Mesenchymal stem cell (in vitro differentiated cells and primary cell): ENCODE results near the gene AKT1.
A peak's percentile ranks its signal among the peaks of the same experiment; 100 is the strongest.

Experiments
- DNase-seq: peaks from one replicate; pipeline ENCODE4 v3.0.0-alpha.2; 2013
- H2AFZ ChIP-seq: one replicate; pipeline ENCODE4 v1.6.1; 2013; ENCODE audit warnings: low read depth, mild to moderate bottlenecking, control low read depth, inconsistent platforms, low read length, moderate library complexity
- H2AK5ac ChIP-seq: 2 replicates; pipeline ENCODE4 v1.6.1; 2013; ENCODE audit warnings: low read length, moderate library complexity, mild to moderate bottlenecking, inconsistent platforms; ENCODE audit not compliant: severe bottlenecking
- H2BK120ac ChIP-seq: one replicate; pipeline ENCODE4 v1.6.1; 2013; ENCODE audit warnings: low read depth, mild to moderate bottlenecking, inconsistent platforms, low read length, moderate library complexity
- H2BK12ac ChIP-seq, 2 experiments: one replicate each; pipeline ENCODE4 v1.6.1; 2013; ENCODE audit warnings: inconsistent platforms in 2 of 2, low read length in 2 of 2, mild to moderate bottlenecking in 2 of 2, moderate library complexity in 2 of 2, control low read depth in 1 of 2
- H2BK15ac ChIP-seq: one replicate; pipeline ENCODE4 v1.6.1; 2013; ENCODE audit warnings: mild to moderate bottlenecking, low read depth, inconsistent platforms; ENCODE audit not compliant: poor library complexity, severe bottlenecking
- H2BK5ac ChIP-seq: 2 replicates; pipeline ENCODE4 v1.6.1; 2013; ENCODE audit warnings: low read depth, mild to moderate bottlenecking, low read length, control low read depth, inconsistent platforms; ENCODE audit not compliant: poor library complexity, severe bottlenecking
- H3K14ac ChIP-seq, 2 experiments: one replicate each; pipeline ENCODE4 v1.6.1; 2013; ENCODE audit warnings: inconsistent platforms in 2 of 2, low read length in 2 of 2, control low read depth in 1 of 2, mild to moderate bottlenecking in 1 of 2, moderate library complexity in 1 of 2
- H3K18ac ChIP-seq, 2 experiments: one replicate each; pipeline ENCODE4 v1.6.1; 2013; ENCODE audit warnings: inconsistent platforms in 2 of 2, low read length in 2 of 2, control low read depth in 1 of 2, low read depth in 1 of 2, mild to moderate bottlenecking in 1 of 2
- H3K23ac ChIP-seq, 2 experiments: one replicate each; pipeline ENCODE4 v1.6.1; 2013; ENCODE audit warnings: inconsistent platforms in 2 of 2, low read length in 2 of 2, mild to moderate bottlenecking in 2 of 2, moderate library complexity in 2 of 2, control low read depth in 1 of 2
- H3K27ac ChIP-seq: 2 replicates; pipeline ENCODE4 v1.5.1; 2013; ENCODE audit warnings: mild to moderate bottlenecking, moderate library complexity, low read length, control low read depth, inconsistent platforms; ENCODE audit not compliant: poor library complexity, severe bottlenecking
- H3K27me3 ChIP-seq, 2 experiments: 2 replicates each; pipeline versions ENCODE4 v1.6.1 to v1.7.0; 2013; ENCODE audit warnings: low read length in 2 of 2, mild to moderate bottlenecking in 2 of 2, moderate library complexity in 2 of 2, control low read depth in 1 of 2, inconsistent platforms in 1 of 2; ENCODE audit not compliant: control insufficient read depth in 1 of 2, insufficient read depth in 1 of 2
- H3K36me3 ChIP-seq, 2 experiments: 2 replicates each; pipeline versions ENCODE4 v1.6.1 to v1.7.0; 2013; ENCODE audit warnings: low read length in 2 of 2, control low read depth in 1 of 2, inconsistent platforms in 1 of 2, low read depth in 1 of 2, mild to moderate bottlenecking in 1 of 2; ENCODE audit not compliant: insufficient read depth in 2 of 2, control insufficient read depth in 1 of 2
- H3K4ac ChIP-seq, 2 experiments: one replicate each; pipeline ENCODE4 v1.6.1; 2013; ENCODE audit warnings: inconsistent platforms in 2 of 2, low read length in 2 of 2, mild to moderate bottlenecking in 2 of 2, moderate library complexity in 2 of 2, control low read depth in 1 of 2, low read depth in 1 of 2
- H3K4me1 ChIP-seq: 2 replicates; pipeline ENCODE4 v1.6.1; 2013; ENCODE audit warnings: low read depth, low read length, control low read depth; ENCODE audit not compliant: control insufficient read depth, insufficient read depth
- H3K4me2 ChIP-seq: 2 replicates; pipeline ENCODE4 v1.6.1; 2013; ENCODE audit warnings: low read length, mild to moderate bottlenecking, inconsistent platforms; ENCODE audit not compliant: poor library complexity, severe bottlenecking
- H3K4me3 ChIP-seq, 2 experiments: 2 replicates each; pipeline versions ENCODE4 v1.5.1 to v1.7.0; 2013; ENCODE audit warnings: low read length in 2 of 2, mild to moderate bottlenecking in 2 of 2, control low read depth in 1 of 2, low read depth in 1 of 2; ENCODE audit not compliant: insufficient read depth in 1 of 2
- H3K79me1 ChIP-seq: replicated peaks from 2 replicates; pipeline ENCODE4 v1.6.1; 2013; ENCODE audit warnings: mild to moderate bottlenecking, control low read depth, low read length, inconsistent platforms; ENCODE audit not compliant: poor library complexity, severe bottlenecking
- H3K9ac ChIP-seq: 2 replicates; pipeline ENCODE4 v1.7.0; 2013; ENCODE audit warnings: mild to moderate bottlenecking, low read length, moderate library complexity
- H3K9me3 ChIP-seq: 2 replicates; pipeline ENCODE4 v1.7.0; 2013; ENCODE audit warnings: mild to moderate bottlenecking, low read length; ENCODE audit not compliant: control insufficient read depth
- H4K8ac ChIP-seq: one replicate; pipeline ENCODE4 v1.6.1; 2013; ENCODE audit warnings: inconsistent platforms, mild to moderate bottlenecking, low read length, moderate library complexity
- H4K91ac ChIP-seq: one replicate; pipeline ENCODE4 v1.6.1; 2013; ENCODE audit warnings: mild to moderate bottlenecking, low read length, inconsistent platforms
- whole genome bisulfite sequencing: methylation state at CpG from one replicate; pipeline ENCODE4 v1.1.7; 2013; ENCODE audit warnings: mixed read lengths; 5-methylcytosine and 5-hydroxymethylcytosine counted together

Gene AKT1

GRCh38 chr14:104774453-104775072 lies 21.0 kb downstream of the AKT1 start:
- Histone ChIP-seq H3K27ac (no peak overlapping the region), H3K9ac (no peak overlapping the region), H3K79me1 (peaks cover 29% of the 10 kb centered on the region), H2BK5ac (no peak overlapping the region), H3K36me3 (peaks cover 51 to 98% of the 10 kb centered on the region in 2 experiments), H4K8ac (no peak overlapping the region), H2BK15ac (no peak overlapping the region), H3K27me3 (no peaks in the 10 kb centered on the region), H2BK120ac (no peak overlapping the region), H3K4me3 (no peak overlapping the region), H2AFZ (no peak overlapping the region), H3K14ac (no peak overlapping the region), H3K4ac (no peak overlapping the region), H3K23ac (no peak overlapping the region), H3K9me3 (no peaks in the 10 kb centered on the region), H2AK5ac (no peak overlapping the region), H3K4me1 (peaks cover 18% of the 10 kb centered on the region), H2BK12ac (no peak overlapping the region), H4K91ac (no peak overlapping the region), H3K18ac (no peak overlapping the region), H3K4me2 (no peak overlapping the region)
- DNase-seq = no peak
- 97% methylated on average over 20 of the region's 20 CpGs for WGBS

DNA sequence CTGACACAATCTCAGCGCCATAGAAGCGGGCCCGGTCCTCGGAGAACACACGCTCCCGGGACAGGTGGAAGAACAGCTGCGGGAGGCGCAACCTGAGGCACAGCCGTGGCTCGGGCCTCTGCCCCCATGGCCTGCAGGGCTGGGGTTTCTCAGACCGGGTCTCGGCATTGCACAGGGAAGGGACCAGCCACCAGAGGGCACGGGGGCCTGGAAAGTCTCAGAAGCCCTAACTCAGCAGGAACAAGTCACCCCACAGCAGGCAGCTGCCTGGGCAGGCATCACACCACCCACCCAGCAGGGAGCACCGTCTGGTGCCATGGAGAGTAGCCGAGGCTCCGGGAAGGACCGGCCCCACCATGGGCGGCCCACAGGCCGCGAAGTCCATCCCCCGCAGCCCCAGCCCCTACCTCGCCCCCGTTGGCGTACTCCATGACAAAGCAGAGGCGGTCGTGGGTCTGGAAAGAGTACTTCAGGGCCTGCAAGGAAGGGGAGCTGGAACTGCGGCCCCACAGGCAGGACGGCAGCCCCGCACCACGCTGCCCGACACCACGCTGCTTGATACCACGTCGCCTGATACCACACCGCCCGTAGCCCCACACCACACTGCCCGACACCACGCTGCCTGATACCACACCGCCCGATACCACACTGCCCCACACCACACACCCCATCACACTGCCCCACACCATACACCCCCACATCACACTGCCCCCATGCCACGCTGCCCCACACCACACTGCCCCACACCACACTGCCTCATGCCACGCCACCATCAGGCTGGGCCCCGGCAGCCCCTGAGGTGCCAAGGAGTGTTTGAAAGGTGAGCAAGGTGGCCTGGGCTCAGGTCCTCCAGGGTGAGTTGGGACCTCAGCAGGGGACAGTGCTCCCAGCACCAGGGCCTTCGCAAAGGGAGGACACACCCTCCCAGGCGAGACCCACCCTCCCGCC lies 21.8 kb downstream of the AKT1 start:
- no peak overlapping the region for H2AK5ac ChIP-seq
- H3K4me1 ChIP-seq = peaks cover 23% of the 10 kb centered on the region
- H3K4me3 ChIP-seq = no peak overlapping the region
- no peak overlapping the region for H3K9ac ChIP-seq
- peaks cover 51 to 95% of the 10 kb centered on the region in 2 experiments for H3K36me3 ChIP-seq
- H2BK5ac ChIP-seq = no peak overlapping the region
- no peaks in the 10 kb centered on the region for H3K9me3 ChIP-seq
- H3K14ac ChIP-seq = no peak overlapping the region
- H3K27ac ChIP-seq = no peak overlapping the region
- no peak overlapping the region for H3K23ac ChIP-seq
- H3K79me1 ChIP-seq = peaks cover 25% of the 10 kb centered on the region
- no peak overlapping the region for H2BK15ac ChIP-seq
- no peak overlapping the region for H3K18ac ChIP-seq
- H4K91ac ChIP-seq = peak overlapping the region; percentile 56
- H3K27me3 ChIP-seq = no peaks in the 10 kb centered on the region
- DNase-seq = no peak
- H2BK120ac ChIP-seq = no peak overlapping the region
- H2BK12ac ChIP-seq = no peak overlapping the region
- H2AFZ ChIP-seq = no peak overlapping the region
- H3K4ac ChIP-seq = no peak overlapping the region
- 97% methylated on average over 46 of the region's 46 CpGs for WGBS
- H4K8ac ChIP-seq = no peak overlapping the region
- no peak overlapping the region for H3K4me2 ChIP-seq

DNA sequence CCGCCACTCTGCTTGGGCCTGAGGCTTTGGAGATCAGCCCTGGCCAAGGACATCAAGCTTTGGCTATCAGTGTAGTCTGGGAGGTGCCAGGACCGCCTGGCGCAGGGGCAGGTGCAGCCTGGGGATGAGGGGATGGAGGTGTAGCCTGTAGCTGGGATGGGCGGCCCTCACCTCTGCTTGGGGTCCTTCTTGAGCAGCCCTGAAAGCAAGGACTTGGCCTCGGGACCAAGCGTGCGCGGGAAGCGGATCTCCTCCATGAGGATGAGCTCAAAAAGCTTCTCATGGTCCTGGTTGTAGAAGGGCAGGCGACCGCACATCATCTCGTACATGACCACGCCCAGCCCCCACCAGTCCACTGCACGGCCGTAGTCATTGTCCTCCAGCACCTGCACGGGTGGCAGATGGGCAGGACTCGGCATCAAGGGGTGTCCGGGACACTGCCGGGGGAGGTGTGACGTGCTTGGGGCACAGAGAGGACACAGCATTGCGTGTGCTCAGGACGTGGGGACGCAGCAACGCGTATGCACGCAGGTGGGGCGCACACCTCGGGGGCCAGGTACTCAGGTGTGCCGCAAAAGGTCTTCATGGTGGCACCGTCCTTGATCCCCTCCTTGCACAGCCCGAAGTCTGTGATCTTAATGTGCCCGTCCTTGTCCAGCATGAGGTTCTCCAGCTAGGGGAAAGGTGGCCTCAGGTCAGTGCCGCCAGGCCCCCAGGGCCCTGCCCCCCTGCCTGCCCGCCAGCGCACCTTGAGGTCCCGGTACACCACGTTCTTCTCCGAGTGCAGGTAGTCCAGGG lies 22.6 kb downstream of the AKT1 start:
- H3K79me1 ChIP-seq = peaks cover 23% of the 10 kb centered on the region
- H3K4me3 ChIP-seq = no peak overlapping the region
- no peak overlapping the region for H3K27ac ChIP-seq
- no peak overlapping the region for H2AK5ac ChIP-seq
- no peaks in the 10 kb centered on the region for H3K9me3 ChIP-seq
- no peak overlapping the region for H2BK15ac ChIP-seq
- no peak overlapping the region for H3K9ac ChIP-seq
- 97% methylated on average over 38 of the region's 38 CpGs for WGBS
- no peak for DNase-seq
- H3K27me3 ChIP-seq = no peaks in the 10 kb centered on the region
- no peak overlapping the region for H2BK12ac ChIP-seq
- H3K14ac ChIP-seq = no peak overlapping the region
- H3K4me1 ChIP-seq = peaks cover 24% of the 10 kb centered on the region
- H3K4ac ChIP-seq = no peak overlapping the region
- H2BK5ac ChIP-seq = no peak overlapping the region
- H4K8ac ChIP-seq = no peak overlapping the region
- no peak overlapping the region for H3K4me2 ChIP-seq
- no peak overlapping the region for H3K18ac ChIP-seq
- H3K23ac ChIP-seq = no peak overlapping the region
- no peak overlapping the region for H2BK120ac ChIP-seq
- H3K36me3 ChIP-seq = peaks cover 51 to 89% of the 10 kb centered on the region in 2 experiments
- H4K91ac ChIP-seq = no peak overlapping the region
- H2AFZ ChIP-seq = no peak overlapping the region
